Thymus (tissue), 11 donors: ENCODE measurements around the gene GTPBP3. TPM values are rescaled to one million over a fixed set of nuclear protein-coding genes. Genes with fewer than 3 reads are reported as not detected.
A peak's percentile ranks its signal among the peaks of the same experiment; 100 is the strongest.
"Not testable (repeated sequence)": the region's sequence is repeated elsewhere in the genome, so short reads cannot be mapped to it uniquely, and the experiment has no call there.

ENCODE experiments used
- DNase-seq, 9 donors: peaks; one replicate each; pipeline ENCODE4 v3.0.0-alpha.2; 2013; ENCODE audit warnings: low spot score in 9 of 9, low read depth in 6 of 9, missing footprints in 1 of 9
- H3K27ac ChIP-seq, 2 donors: one replicate each; pipeline ENCODE4 v1.5.1; 2013; ENCODE audit warnings: control low read depth in 1 of 2, low read depth in 1 of 2, low read length in 1 of 2, mild to moderate bottlenecking in 1 of 2, moderate library complexity in 1 of 2
- H3K27me3 ChIP-seq, 2 donors: one replicate each; pipeline ENCODE4 v1.5.1; 2013; ENCODE audit warnings: low read length in 1 of 2; ENCODE audit not compliant: control insufficient read depth in 2 of 2, insufficient read depth in 1 of 2
- H3K36me3 ChIP-seq, 2 donors: one replicate each; pipeline ENCODE4 v1.5.1; 2013; ENCODE audit warnings: low read length in 1 of 2, mild to moderate bottlenecking in 1 of 2, moderate library complexity in 1 of 2; ENCODE audit not compliant: control insufficient read depth in 2 of 2, insufficient read depth in 2 of 2
- H3K4me1 ChIP-seq, 2 donors: one replicate each; pipeline ENCODE4 v1.5.1; 2013; ENCODE audit warnings: low read length in 2 of 2; ENCODE audit not compliant: control insufficient read depth in 2 of 2, insufficient read depth in 2 of 2
- H3K4me3 ChIP-seq, 2 donors: one replicate each; pipeline ENCODE4 v1.5.1; 2013; ENCODE audit warnings: low read length in 2 of 2, control low read depth in 1 of 2, mild to moderate bottlenecking in 1 of 2
- H3K9me3 ChIP-seq, 2 donors: one replicate each; pipeline ENCODE4 v1.5.1; 2013; ENCODE audit warnings: low read length in 1 of 2, mild to moderate bottlenecking in 1 of 2; ENCODE audit not compliant: control insufficient read depth in 2 of 2, insufficient read depth in 1 of 2
- WGBS: extraction: QIAGEN DNeasy Blood & Tissue Kit; methylation state at CpG from one replicate; pipeline ENCODE4 v1.1.7; 2013; 5-methylcytosine and 5-hydroxymethylcytosine counted together
- polyA plus RNA-seq: library from polyadenylated mRNA; stranded (reverse); fragments of 200-250 nt; gene quantifications from one replicate; pipeline ENCODE4 v1.2.3, GENCODE V29; 2013
- total RNA-seq: library from RNA; stranded (reverse); fragments of 120-200 nt; gene quantifications from one replicate; pipeline ENCODE4 v1.2.4, GENCODE V29; 2013
- donor health status: healthy.

GTPBP3 gene
- total and polyA plus RNA-seq, 2 donors = 8.9 to 17.4 TPM

DNA sequence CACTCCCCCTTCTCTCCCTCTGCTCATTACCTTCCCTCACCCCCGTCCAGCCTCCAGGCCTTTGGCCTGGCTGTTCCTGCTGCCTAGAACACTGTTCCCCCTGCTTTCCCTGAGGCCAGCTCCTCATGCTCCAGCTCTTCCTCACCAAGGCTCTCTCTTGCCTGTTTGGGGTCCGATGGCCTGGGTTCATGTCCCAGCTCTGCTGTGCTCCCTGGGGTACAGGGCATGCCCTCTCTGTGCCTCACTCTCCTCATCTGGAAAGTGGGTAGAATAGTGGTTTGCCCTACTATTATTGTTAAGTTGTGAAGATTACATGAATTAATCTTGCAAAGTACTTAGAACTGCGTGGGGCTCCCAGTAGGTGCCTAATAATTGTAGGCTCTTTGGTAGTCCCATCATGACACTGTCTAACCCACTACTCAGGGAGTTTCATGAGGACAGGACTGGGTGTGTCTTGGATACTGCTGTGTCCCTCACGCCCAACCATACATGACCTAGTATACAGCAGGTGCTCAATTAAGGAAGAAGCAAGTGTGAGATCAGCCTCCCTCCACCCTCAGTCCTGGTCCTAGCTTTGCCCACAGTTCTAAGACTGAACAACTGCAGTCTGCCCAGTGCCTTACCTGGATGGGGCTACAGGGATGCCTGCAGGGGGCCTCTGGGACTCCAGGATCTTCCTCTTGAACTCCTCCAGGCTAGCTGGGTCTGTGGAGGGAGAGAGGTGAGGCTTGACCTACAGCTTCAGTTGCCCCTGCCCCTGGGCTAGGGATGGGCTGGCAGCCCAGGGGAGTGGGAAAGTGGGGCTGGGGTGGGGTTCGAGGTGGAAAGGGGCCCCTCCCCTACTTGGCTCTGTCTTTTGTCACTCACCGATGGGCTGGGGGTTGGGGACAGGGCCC is 22.8 kb downstream of the GTPBP3 start:
- H3K27me3 ChIP-seq = no peaks in the 10 kb centered on the region
- H3K27ac ChIP-seq = no peak overlapping the region
- WGBS = 94% methylated on average over 6 of the region's 6 CpGs
- H3K9me3 ChIP-seq = no peaks in the 10 kb centered on the region
- H3K36me3 ChIP-seq = no peaks in the 10 kb centered on the region
- no peak overlapping the region for H3K4me3 ChIP-seq
- no peaks in the 10 kb centered on the region for H3K4me1 ChIP-seq
- DNase-seq = no peak

DNA sequence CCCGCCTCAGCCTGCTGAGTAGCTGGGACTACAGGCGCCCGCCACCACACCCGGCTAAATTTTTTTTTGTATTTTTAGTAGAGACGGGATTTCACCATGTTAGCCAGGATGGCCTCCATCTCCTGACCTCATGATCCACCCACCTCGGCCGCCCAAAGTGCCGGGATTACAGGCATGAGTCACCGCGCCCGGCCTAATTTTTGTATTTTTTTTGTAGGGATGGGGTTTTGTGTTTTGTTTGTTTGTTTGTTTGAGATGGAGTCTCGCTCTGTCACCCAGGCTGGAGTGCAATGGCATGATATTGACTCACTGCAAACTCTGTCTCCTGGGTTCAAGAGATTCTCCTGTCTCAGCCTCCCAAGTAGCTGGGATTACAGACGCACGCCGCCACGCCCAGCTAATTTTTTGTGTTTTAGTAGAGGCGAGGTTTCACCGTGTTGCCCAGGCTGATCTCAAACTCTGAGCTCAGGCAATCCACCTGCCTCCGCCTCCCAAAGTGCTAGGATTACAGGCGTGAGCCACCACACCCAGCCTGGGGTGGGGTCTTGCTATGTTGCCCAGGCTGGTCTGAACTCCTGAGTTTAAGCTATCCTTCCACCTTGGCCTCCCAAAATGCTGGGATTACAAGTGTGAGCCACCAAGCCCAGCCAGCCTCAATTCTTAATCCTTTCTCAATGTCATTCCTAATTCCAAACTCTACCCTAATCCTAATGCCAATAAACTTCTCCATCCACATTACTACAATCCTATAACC is 26.7 kb downstream of the GTPBP3 start:
- not testable (repeated sequence) for H3K4me3 ChIP-seq, H3K27me3 ChIP-seq, H3K4me1 ChIP-seq, H3K36me3 ChIP-seq, H3K9me3 ChIP-seq, H3K27ac ChIP-seq, DNase-seq
- 98% methylated on average over 20 of the region's 20 CpGs for WGBS

DNA sequence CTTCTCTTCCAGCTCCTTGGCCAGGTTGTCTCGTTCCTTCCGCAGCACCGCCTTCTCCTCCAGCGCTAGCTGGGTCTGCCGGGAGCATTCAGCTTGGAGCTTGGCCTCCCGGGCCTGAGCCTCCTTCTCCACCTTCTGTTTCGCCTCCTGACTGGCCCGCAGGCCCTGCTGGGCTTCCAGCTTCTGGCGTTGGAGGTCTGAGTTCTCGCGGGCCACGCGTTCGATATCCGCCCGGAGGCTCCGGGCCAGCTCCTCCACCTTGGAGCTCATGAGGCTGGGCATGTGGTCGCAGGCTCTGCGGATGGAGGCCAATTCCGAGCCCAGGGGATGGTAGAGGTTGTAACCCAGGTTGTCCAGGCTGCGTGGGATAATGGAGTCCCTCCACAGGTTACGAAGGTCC is 28.0 kb downstream of the GTPBP3 start:
- Histone ChIP-seq H3K27me3 (no peaks in the 10 kb centered on the region), H3K4me1 (peaks cover 0 to 3% of the 10 kb centered on the region in 2 donors), H3K9me3 (no peaks in the 10 kb centered on the region), H3K4me3 (no peak overlapping the region), H3K36me3 (no peaks in the 10 kb centered on the region), H3K27ac (no peak overlapping the region)
- 98% methylated on average over 22 of the region's 22 CpGs for WGBS
- DNase-seq = no peak

DNA sequence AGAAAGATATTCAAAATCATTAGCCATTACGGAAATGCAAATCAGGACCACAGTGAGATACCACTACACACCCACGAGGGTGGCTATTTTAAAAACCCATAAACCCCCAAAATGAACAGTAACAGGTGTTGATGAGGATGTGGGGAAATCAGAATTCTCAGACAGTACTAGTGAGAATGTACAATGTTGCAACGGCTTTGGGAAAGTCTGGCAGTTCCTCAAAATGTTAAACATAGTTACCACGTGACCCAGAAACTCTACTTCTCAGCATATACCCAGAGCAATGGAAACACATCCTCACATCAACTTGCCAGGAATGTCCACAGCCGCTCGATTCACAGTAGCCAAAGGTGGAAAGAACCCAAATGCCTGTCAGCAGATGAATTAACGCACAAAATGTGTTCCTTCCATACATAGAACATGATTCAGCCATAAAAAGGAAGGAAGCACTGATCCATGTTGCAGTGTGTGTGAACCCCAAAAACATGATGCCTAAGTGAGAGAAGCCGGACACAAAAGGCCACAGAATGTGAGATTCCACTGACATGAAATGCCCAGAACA is 32.8 kb downstream of the GTPBP3 start:
- H3K27ac ChIP-seq = peak overlapping the region in 1 of 2 donors; percentile 42
- DNase-seq = peak in 1 of 9 donors; percentile 27
- H3K27me3 ChIP-seq = no peaks in the 10 kb centered on the region
- H3K36me3 ChIP-seq = no peaks in the 10 kb centered on the region
- H3K4me3 ChIP-seq = no peak overlapping the region
- no peaks in the 10 kb centered on the region for H3K9me3 ChIP-seq
- peaks cover 0 to 4% of the 10 kb centered on the region in 2 donors for H3K4me1 ChIP-seq
- 8% methylated on average over 8 of the region's 8 CpGs for WGBS

DNA sequence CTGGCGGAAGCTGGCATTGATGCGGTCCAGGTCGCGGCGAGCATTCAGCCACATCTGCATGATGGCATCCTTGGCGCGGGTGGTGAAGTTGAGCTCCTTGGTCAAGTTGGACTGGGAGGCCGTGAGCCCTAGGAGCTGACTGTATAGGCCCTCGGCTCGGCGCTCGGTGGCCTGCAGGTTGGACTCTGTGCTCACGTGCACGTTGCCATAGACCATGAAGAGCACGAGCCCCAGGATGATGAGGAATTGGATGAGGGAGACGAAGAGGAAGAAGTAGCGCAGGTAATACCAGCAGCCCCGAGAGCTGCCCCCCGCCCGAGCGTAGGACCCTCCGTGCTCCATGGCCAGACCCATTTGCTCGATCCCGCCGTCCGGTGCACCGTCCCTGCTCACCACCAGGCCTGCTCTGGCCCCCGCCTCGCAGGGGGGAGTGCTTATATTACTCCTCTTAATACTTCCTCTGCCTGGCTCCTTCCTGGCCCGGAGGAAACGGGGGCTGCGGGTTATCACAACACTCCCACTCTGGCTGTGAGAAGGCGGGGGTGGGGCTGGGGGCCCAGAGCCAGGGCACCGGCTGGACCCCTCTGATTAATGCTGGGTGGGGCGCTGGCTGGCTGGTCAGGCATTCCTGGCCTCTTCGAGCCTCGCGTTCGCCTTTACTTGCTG is 39.7 kb downstream of the GTPBP3 start, which contains the start of gene PLVAP:
TSS of gene PLVAP (minus strand) at position 408 of the 666 bp plus-strand sequence. CDS start at position 354, 54 bp downstream.
- WGBS = 58% methylated on average over 39 of the region's 39 CpGs

GRCh38 chr19:17378271-17378670 is 40.9 kb downstream of the GTPBP3 start:
- 45% methylated on average over 13 of the region's 13 CpGs for WGBS
- no peaks in the 10 kb centered on the region for H3K36me3 ChIP-seq
- H3K4me3 ChIP-seq = no peak overlapping the region
- peaks cover 0 to 3% of the 10 kb centered on the region in 2 donors for H3K9me3 ChIP-seq
- H3K27me3 ChIP-seq = peaks cover 2 to 12% of the 10 kb centered on the region in 2 donors
- DNase-seq = no peak
- peaks cover 4 to 36% of the 10 kb centered on the region in 2 donors for H3K4me1 ChIP-seq
- H3K27ac ChIP-seq = no peak overlapping the region

More for the DNA sequence above, 39.7 kb downstream of the GTPBP3 start, which contains the start of gene PLVAP:
- Histone ChIP-seq H3K36me3 (no peaks in the 10 kb centered on the region), H3K4me3 (no peak within 1 kb of the TSS), H3K27me3 (peaks cover 2 to 12% of the 10 kb centered on the region in 2 donors), H3K4me1 (peaks cover 0 to 28% of the 10 kb centered on the region in 2 donors), H3K9me3 (peaks cover 0 to 3% of the 10 kb centered on the region in 2 donors), H3K27ac (no peak within 1 kb of the TSS)
- DNase-seq = no peak

- no peak overlapping the region for H3K27ac ChIP-seq
- H3K27me3 ChIP-seq = peaks cover 2 to 12% of the 10 kb centered on the region in 2 donors
- 51% methylated on average over 14 of the region's 14 CpGs for WGBS
- peak in 1 of 9 donors; percentile 15 for DNase-seq
- H3K9me3 ChIP-seq = peaks cover 0 to 3% of the 10 kb centered on the region in 2 donors
- H3K4me3 ChIP-seq = no peak overlapping the region
- peaks cover 4 to 36% of the 10 kb centered on the region in 2 donors for H3K4me1 ChIP-seq
- no peaks in the 10 kb centered on the region for H3K36me3 ChIP-seq
Measured at GRCh38 chr19:17379221-17379631, 41.9 kb downstream of the GTPBP3 start.

DNA sequence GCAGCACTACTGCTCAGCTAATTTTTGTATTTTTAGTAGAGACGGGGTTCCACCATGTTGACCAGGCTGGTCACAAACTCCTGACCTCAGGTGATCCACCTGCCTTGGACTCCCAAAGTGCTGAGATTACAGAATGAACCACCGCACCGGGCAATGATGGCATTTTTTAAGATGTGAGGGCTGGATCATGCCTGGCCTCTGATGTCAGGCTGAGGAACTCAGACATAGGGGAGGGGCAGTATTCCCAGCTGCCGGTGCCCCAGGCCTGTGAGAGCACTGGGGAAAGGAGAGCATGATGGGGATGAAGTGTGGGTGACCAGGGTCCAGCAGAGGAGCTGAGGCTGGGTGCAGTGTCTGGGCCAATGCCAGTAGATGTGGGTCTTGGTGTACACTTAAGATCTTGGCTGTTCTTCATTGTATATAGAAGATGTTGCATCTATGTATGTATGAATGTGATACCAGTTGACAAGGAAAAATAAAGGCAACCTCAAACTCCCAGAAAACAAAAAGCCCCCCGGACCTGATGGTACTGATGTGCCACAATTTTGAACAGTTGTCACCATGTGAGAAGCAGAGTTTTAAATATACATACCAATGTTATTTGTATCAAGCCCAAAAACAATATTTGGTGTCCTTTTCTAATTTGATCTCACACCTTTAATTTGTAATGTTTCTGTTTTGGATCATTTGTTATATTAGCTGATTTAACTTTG is 43.2 kb downstream of the GTPBP3 start:
- Histone ChIP-seq H3K9me3 (peaks cover 0 to 3% of the 10 kb centered on the region in 2 donors), H3K27ac (no peak overlapping the region), H3K4me1 (peaks cover 4 to 36% of the 10 kb centered on the region in 2 donors), H3K27me3 (peaks cover 2 to 12% of the 10 kb centered on the region in 2 donors), H3K36me3 (no peaks in the 10 kb centered on the region), H3K4me3 (no peak overlapping the region)
- no peak for DNase-seq
- WGBS = 98% methylated on average over 5 of the region's 5 CpGs
